ENCODE data around the gene CZIB. TPM values are rescaled to one million over a fixed set of nuclear protein-coding genes. Genes with fewer than 3 reads are reported as not detected.

CZIB gene
- 51.1 and 58.8 TPM in 2 replicates for total RNA-seq (2014; rRNA removed; shearing (Covaris generic))

GRCh38 chr1:53220171-53220961 lies at the start of gene CZIB:
TSS of gene CZIB (minus strand) at chr1:53220634. CDS start at chr1:53220575, 59 bp downstream.
- DNase-seq (ENCODE audit: low spot score), result peak; percentile 86

GRCh38 chr1:53270107-53270506 lies 49.7 kb upstream of the CZIB start:
- DNase-seq (ENCODE audit: low spot score), result no peak

- DNase-seq (ENCODE audit: low spot score), result no peak
Measured at GRCh38 chr1:53267761-53268160, 47.3 kb upstream of the CZIB start.

DNA sequence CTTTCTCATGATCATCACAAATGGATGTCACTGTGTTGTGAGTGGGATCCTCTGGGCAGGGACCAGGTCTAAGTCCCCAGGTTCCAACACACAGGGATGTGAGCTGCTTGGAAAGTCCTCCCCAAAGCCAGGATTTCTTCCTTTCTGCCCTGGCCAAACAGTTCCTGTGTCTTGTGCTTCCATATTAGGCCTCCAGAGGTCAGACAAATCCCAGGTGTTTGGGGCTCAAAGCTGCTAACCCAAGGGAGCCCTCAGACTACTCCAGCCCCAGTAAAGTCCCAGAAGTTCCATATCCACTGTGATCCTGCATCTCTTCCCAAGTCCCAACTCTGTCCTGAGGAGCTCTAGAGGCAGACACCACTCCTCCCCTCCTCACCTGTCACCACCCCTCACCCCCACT lies 45.6 kb upstream of the CZIB start:
- DNase-seq (ENCODE audit: low spot score), result peak; percentile 11

- no peak for DNase-seq (ENCODE audit: low spot score)
Measured at GRCh38 chr1:53265581-53265980, 45.1 kb upstream of the CZIB start.

DNA sequence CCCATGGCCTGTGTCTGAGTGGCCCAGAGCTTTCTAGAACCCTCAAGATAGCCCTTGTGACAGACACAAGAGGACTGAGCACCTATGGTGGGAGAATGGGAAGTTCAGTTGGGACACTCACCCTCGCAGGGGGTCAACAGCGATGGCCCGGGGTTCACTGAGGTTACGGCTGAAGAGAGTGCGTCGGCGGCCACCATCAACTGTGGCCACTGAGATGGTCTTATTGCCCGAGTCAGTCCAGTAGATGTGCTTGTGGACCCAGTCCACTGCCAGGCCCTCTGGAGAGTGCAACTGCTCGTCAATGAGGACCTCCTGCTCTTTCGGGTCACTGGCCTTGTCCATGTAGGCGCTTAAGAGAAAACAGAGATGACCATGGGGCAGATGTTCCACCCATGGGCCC lies 43.6 kb upstream of the CZIB start:
- DNase-seq (ENCODE audit: low spot score), result no peak

DNA sequence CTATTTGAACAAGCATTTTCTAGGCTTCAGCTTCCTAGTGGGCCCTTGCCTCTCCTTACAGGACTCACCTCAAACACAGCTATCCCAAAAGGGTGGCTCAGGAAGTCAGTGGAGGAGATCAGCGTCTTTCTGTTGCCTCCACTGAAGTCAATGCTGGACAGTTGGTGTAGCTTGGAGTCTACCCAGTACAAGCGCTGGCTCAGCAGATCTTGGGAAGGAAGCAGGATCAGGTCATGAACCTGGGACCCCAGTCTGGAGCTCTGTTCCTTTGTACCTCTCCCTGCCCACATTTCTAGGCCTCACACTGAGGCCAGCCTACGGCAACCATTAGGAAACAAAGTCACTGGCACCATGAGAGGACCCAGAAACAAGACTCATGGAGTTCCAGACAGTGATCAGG lies 41.6 kb upstream of the CZIB start:
- DNase-seq (ENCODE audit: low spot score), result no peak

GRCh38 chr1:53260631-53261247 lies 40.3 kb upstream of the CZIB start:
- DNase-seq (ENCODE audit: low spot score), result no peak

- DNase-seq (ENCODE audit: low spot score), result no peak
Measured at GRCh38 chr1:53259932-53260331, 39.5 kb upstream of the CZIB start.

DNA sequence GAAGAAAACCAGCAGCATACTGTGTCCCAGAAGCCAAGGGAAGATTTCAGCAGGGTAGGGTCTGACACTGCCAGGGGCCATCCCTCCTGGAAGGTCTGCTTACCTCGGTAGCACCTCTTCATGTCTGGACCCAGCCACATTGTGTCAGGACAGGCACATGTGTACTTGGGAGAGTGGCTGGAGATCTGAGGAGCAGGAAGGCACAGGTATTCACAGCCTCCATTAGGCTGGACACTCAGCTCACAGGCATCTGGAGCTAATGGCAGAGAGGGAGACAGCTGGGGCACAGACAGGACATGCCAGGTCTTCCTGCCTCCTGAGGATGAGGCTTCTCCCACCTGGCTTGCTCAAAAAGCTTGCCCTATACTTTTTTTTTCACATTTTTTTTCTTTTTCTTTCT lies 37.8 kb upstream of the CZIB start:
- DNase-seq (ENCODE audit: low spot score), result no peak

- no peak for DNase-seq (ENCODE audit: low spot score)
Measured at GRCh38 chr1:53257454-53258081, 37.1 kb upstream of the CZIB start.

DNA sequence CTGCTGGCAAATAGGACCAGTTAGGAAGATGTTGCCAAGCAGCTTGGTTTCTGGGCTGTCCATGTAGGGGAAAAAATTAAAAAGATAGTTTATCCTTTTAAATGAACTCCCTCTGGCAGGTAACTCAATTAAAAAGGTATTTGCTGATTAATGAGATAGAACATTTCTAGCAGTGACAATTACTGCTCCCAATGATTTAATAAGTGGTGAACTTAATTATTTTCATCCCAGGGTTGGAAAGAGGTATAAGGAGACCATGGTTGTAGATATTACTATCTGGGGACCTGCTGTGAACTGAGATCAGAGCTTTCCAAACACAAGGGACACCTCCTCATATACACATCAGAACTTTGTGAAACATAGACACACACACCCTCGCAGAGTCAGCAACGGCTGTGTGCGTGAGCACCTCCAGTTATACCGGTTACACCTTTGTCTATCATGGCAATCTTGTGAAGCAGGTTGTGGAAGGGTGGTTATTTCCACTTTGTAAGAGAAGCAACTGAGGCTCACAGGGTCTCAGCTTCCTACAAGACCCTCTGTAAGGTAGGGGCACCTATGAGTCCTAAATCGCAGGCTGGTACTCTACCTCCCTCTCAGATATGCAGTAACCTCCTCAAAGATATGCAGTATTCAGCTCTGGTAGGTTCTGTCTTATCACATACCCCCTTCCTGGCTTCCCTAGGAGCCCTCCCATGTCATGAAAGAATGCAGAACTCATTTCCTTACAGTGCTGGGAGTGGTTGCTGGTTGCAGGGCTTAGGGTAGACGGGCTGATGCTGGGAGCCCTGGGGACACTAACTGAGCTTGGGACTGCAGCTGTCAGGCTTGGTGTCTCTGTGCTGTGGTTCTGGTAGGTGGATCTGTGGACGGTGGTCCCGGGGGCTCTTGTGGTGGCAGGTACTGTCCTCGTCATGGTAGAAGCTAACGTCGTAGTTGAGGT lies 36.3 kb upstream of the CZIB start:
- DNase-seq (ENCODE audit: low spot score), result no peak

DNA sequence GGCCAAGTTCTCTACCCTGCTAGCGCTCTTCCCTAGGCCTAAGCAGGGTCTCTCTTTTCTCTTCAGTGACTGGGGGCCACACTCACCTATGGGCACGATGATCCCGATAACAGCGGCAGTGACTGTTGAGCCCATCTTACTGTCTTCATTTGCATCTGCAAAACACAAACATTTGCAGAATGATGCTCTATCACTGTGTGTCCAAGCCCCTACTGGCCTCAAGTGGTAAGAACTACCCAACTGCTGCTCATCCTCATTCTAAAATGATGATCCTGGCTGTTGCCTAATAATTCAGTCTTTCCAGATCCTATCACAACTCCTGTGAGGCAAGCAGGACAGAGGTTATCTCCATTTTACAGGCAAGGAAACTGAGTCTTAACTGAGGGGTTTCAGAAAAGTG lies 34.6 kb upstream of the CZIB start:
- DNase-seq (ENCODE audit: low spot score), result no peak

GRCh38 chr1:53254011-53254640 lies 33.7 kb upstream of the CZIB start:
- no peak for DNase-seq (ENCODE audit: low spot score)

- DNase-seq (ENCODE audit: low spot score), result no peak
Measured at GRCh38 chr1:53250325-53250724, 29.9 kb upstream of the CZIB start.

- no peak for DNase-seq (ENCODE audit: low spot score)
Measured at GRCh38 chr1:53249706-53250105, 29.3 kb upstream of the CZIB start.

DNA sequence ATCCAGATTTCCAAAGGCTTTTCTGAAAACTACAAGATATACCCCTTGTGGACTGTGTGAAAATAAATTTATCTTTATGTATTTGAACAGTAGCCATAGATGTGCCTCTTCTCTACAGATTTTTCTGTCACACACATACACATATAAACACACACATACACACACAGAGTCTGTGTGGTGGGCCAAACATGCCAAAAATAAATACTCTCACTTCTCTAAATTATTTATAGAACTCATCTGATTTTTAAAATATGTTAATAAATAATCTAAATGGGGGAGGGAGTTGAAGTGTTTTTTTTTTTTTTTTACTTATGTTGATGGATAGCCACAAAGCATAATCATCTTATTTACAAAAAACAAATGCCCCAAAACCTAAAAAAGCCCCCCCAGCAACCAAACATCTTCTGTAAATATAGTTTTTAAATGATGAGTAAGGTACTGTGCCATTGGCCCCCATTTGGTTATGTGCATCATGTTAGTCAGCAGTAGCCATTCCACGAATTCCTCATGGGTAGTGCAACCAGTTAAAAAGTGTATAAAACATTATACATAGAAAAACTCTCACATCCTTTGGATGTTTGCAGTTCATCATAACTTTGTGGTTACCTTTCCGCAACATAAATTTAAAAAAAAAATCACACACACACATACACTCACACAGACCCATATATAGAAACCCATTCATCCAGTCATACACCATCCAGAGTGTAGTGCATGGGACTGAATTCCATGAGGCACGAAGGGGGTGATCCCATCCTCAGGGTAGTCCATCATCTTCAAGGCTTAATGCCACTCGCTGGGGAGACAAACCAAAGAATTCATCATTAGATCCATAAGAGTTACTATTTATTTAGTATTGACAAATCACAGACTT lies 26.1 kb upstream of the CZIB start:
- DNase-seq (ENCODE audit: low spot score), result no peak

- no peak for DNase-seq (ENCODE audit: low spot score)
Measured at GRCh38 chr1:53244141-53244540, 23.7 kb upstream of the CZIB start.

DNA sequence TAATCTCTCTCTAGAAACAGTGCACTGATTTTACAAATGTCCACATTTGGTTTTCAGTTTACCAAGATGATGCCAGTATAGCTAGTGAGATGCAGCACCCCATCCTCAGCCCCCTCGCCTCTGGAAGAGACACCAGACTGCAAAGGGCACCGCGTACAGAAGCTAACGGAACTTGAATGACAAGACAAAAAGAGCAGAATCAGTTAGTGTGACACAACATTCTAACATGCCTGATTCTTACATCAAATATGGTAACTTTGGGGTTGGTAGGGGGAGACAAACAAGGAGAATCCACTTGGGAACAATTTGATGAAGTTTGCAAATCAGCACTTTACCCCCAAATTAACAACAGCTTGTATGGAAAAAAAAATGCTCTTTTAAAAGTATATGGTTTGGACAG lies 21.9 kb upstream of the CZIB start:
- no peak for DNase-seq (ENCODE audit: low spot score)

- no peak for DNase-seq (ENCODE audit: low spot score)
Measured at GRCh38 chr1:53241828-53242227, 21.4 kb upstream of the CZIB start.

Data from A172 (cell line).